ENCODE data around the gene GULP1. TPM values are rescaled to one million over a fixed set of nuclear protein-coding genes. Genes with fewer than 3 reads are reported as not detected.

The GULP1 gene
- total RNA-seq, 2 donors from 2014 or later: 15.3 to 26.5 TPM

DNA sequence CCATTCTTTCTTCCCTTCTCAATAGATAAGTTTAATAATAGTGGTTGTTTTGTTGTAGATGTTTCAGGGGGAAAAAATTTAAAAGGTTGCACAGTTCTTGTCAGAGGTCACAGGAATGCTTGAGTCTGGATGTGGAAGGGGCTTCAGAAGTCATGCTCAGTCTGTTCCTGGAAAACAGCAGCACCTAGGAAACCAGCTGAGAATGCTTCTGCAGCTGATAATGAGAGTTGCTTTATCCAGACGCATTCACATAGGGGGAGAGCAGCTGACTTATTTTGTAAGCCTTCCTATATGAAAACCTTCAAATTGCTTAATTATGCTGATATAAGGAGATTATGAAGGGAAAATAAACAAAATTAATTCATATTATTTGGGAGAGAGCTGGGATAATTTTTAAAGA lies 235.5 kb downstream of the GULP1 start:
- Mint-ChIP-seq H3K27ac (peak overlapping the region; percentile 28), H3K27me3 (ENCODE audit: insufficient read depth) (no peaks in the 10 kb centered on the region), H3K4me1 (peaks cover 8% of the 10 kb centered on the region), H3K36me3 (ENCODE audit: low read depth) (peaks cover 3% of the 10 kb centered on the region), H3K4me3 (no peak overlapping the region), H3K9me3 (peaks cover 4% of the 10 kb centered on the region)
- no peaks in the 10 kb centered on the region for H3K27me3 ChIP-seq (ENCODE audit: control insufficient read depth, insufficient read depth, low read length, poor library complexity, severe bottlenecking)
- H3K4me1 ChIP-seq (ENCODE audit: control insufficient read depth, insufficient read depth, low read length): no peaks in the 10 kb centered on the region
- no peaks in the 10 kb centered on the region for H3K36me3 ChIP-seq (ENCODE audit: control insufficient read depth, insufficient read depth, low read length)
- peaks cover 11% of the 10 kb centered on the region for H3K9me3 ChIP-seq (ENCODE audit: control insufficient read depth, low read length)
- no peak overlapping the region for H3K9ac ChIP-seq (ENCODE audit: extremely low read depth, low read length, poor library complexity, severe bottlenecking)
- DNase-seq: no peak
- no peak overlapping the region for H3K4me3 ChIP-seq (ENCODE audit: low read length)
- TF ChIP-seq, protein P1, sequence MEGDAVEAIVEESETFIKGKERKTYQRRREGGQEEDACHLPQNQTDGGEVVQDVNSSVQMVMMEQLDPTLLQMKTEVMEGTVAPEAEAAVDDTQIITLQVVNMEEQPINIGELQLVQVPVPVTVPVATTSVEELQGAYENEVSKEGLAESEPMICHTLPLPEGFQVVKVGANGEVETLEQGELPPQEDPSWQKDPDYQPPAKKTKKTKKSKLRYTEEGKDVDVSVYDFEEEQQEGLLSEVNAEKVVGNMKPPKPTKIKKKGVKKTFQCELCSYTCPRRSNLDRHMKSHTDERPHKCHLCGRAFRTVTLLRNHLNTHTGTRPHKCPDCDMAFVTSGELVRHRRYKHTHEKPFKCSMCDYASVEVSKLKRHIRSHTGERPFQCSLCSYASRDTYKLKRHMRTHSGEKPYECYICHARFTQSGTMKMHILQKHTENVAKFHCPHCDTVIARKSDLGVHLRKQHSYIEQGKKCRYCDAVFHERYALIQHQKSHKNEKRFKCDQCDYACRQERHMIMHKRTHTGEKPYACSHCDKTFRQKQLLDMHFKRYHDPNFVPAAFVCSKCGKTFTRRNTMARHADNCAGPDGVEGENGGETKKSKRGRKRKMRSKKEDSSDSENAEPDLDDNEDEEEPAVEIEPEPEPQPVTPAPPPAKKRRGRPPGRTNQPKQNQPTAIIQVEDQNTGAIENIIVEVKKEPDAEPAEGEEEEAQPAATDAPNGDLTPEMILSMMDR (conservative IDR thresholded peaks at IDR 0.05): no peak
- WGBS, 2 experiments (ENCODE audit: insufficient coverage in 1 of 2, insufficient read length in 1 of 2): 65% methylated on average over 1 of the region's 1 CpG; no CpG with 5 or more reads in 1 of the 2 experiments
- H3K27ac ChIP-seq (ENCODE audit: low read depth, low read length): peak overlapping the region; percentile 80

DNA sequence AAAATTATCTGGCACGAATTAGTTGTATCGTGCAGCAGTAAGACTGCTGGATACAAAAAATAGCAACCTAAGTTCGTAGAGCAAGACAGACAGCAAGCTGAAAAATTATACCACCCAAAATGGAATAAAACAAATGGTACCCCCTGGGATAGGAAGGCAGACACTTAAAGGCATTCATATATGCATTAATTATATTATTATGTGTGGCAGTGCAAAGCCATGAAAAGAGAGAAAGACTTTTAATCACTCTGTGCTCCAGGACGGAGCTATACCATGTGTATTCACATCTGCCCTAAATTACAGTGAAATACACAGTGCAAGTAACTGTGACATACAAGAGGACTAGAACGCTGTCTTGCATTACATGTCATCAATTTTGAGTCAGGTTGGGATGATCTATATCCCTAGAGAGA lies 235.9 kb downstream of the GULP1 start:
- no peak overlapping the region for H3K4me3 ChIP-seq (ENCODE audit: low read length)
- TF ChIP-seq, protein P1 (conservative IDR thresholded peaks at IDR 0.05): no peak
- 67 to 89% methylated on average over 1 to 5 of the region's 5 CpGs for WGBS, 2 experiments (ENCODE audit: insufficient coverage in 1 of 2, insufficient read length in 1 of 2)
- no peak for DNase-seq
- Mint-ChIP-seq H3K27ac (no peak overlapping the region), H3K36me3 (ENCODE audit: low read depth) (peaks cover 6% of the 10 kb centered on the region), H3K4me3 (no peak overlapping the region), H3K4me1 (peaks cover 8% of the 10 kb centered on the region), H3K27me3 (ENCODE audit: insufficient read depth) (no peaks in the 10 kb centered on the region), H3K9me3 (peaks cover 4% of the 10 kb centered on the region)
- no peaks in the 10 kb centered on the region for H3K4me1 ChIP-seq (ENCODE audit: control insufficient read depth, insufficient read depth, low read length)
- H3K9ac ChIP-seq (ENCODE audit: extremely low read depth, low read length, poor library complexity, severe bottlenecking): no peak overlapping the region
- no peaks in the 10 kb centered on the region for H3K27me3 ChIP-seq (ENCODE audit: control insufficient read depth, insufficient read depth, low read length, poor library complexity, severe bottlenecking)
- no peaks in the 10 kb centered on the region for H3K36me3 ChIP-seq (ENCODE audit: control insufficient read depth, insufficient read depth, low read length)
- peaks cover 11% of the 10 kb centered on the region for H3K9me3 ChIP-seq (ENCODE audit: control insufficient read depth, low read length)
- H3K27ac ChIP-seq (ENCODE audit: low read depth, low read length): peak overlapping the region; percentile 80

DNA sequence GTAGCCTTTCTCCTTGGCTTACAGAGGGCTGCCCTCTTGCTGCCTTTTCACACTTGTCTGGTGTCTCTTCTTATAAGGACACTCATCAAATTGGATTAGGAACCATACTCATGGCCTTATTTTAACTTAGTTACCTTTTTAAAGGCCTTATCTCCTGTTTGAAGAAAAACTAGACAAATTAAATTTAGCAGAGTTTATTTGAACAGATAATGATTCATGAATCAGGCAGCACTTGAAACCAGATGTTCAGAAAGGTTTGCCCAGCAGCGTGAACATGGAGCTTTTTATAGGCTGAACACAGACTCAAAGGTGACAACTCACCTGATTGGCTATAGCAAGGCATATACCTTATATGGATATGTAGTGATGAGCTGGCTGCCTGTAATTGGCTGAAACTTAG lies 238.0 kb downstream of the GULP1 start:
- peaks cover 8% of the 10 kb centered on the region for H3K4me1 Mint-ChIP-seq

More for the DNA sequence above, 238.0 kb downstream of the GULP1 start:
- WGBS, 2 experiments (ENCODE audit: insufficient coverage in 1 of 2, insufficient read length in 1 of 2): 67 to 100% methylated on average over 1 of the region's 1 CpG
- no peak for DNase-seq
- no peaks in the 10 kb centered on the region for H3K4me1 ChIP-seq (ENCODE audit: control insufficient read depth, insufficient read depth, low read length)
- H3K4me3 ChIP-seq (ENCODE audit: low read length): no peak overlapping the region
- Mint-ChIP-seq H3K4me3 (no peak overlapping the region), H3K27me3 (ENCODE audit: insufficient read depth) (no peaks in the 10 kb centered on the region), H3K36me3 (ENCODE audit: low read depth) (peaks cover 6% of the 10 kb centered on the region), H3K9me3 (peaks cover 4% of the 10 kb centered on the region), H3K27ac (no peak overlapping the region)
- TF ChIP-seq, protein P1 (conservative IDR thresholded peaks at IDR 0.05): no peak
- no peak overlapping the region for H3K27ac ChIP-seq (ENCODE audit: low read depth, low read length)
- no peak overlapping the region for H3K9ac ChIP-seq (ENCODE audit: extremely low read depth, low read length, poor library complexity, severe bottlenecking)
- peaks cover 11% of the 10 kb centered on the region for H3K9me3 ChIP-seq (ENCODE audit: control insufficient read depth, low read length)
- H3K36me3 ChIP-seq (ENCODE audit: control insufficient read depth, insufficient read depth, low read length): no peaks in the 10 kb centered on the region
- no peaks in the 10 kb centered on the region for H3K27me3 ChIP-seq (ENCODE audit: control insufficient read depth, insufficient read depth, low read length, poor library complexity, severe bottlenecking)

All from endodermal cell (in vitro differentiated cells).